Measurements from ENCODE around the gene DDX10. TPM values are rescaled to one million over a fixed set of nuclear protein-coding genes. Genes with fewer than 3 reads are reported as not detected.

Gene DDX10
- total RNA-seq (2022; extraction: Qiagen RNA extraction; ENCODE audit: low read depth), result 55.7 to 78.9 TPM (median 60.6 TPM) in 5 replicates

DNA sequence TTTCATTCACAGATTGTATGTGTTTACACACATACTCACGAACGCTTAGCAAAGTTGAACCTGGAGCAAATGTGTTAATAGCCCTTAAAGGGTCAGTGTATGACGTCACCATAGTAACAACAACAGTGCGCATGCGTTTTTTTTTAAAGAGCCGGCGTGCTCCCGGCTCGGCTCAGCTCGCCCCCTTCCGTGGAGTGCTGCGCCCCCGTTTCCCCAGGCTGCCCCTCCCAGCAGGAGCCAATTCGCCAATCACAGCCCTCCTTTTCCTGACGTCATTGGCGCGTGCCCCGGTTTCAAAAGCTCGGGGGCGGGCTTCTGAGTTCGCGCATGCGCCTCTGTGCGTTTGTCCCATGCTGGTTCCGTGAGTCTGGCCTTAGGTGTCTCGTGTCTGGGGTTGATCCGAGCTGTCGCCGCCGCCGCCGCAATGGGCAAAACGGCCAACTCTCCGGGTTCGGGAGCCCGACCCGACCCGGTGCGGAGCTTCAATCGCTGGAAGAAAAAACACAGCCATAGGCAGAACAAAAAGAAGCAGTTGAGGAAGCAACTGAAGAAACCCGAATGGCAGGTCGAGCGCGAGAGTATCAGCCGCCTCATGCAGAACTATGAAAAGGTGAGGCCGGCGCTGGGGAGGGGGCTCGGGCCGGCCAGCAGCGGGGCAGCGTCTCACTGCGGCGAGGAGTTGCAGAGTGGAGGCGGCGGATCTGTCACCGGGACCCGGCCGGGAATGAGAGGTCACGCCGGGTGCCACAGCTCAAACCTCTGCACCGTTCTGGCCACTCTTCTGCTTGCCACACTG lies at the start of gene DDX10:
Gene DDX10 (plus strand): TSS at position 340 of the 796 bp plus-strand sequence. CDS start 85 bp downstream, at position 425.

Other genes starting within 250 kb of the DDX10 start
- 0.20 to 0.65 TPM in 2 of 5 replicates, not detected in the others for gene C11orf65, start 197.5 kb upstream of the DDX10 start, total RNA-seq (2022; extraction: Qiagen RNA extraction; ENCODE audit: low read depth)
- gene POGLUT3, start 166.7 kb upstream of the DDX10 start, total RNA-seq (2022; extraction: Qiagen RNA extraction; ENCODE audit: low read depth), result 9.1 to 12.7 TPM (median 12.3 TPM) in 5 replicates
- gene EXPH5, start 71.3 kb upstream of the DDX10 start, total RNA-seq (2022; extraction: Qiagen RNA extraction; ENCODE audit: low read depth), result 0.02 to 0.06 TPM (median 0.04 TPM) in 4 of 5 replicates, not detected in the other